Activated effector memory CD4-positive, alpha-beta T cell treated with anti-CD3 and anti-CD28 coated beads, Interleukin-2, amount 50 U/mL, for 16 hours (primary cell): Measurements from ENCODE around the gene KCNMA1.

Source experiments
- DNase-seq: peaks from one replicate; pipeline ENCODE4 v3.0.0-alpha.2; 2020

The KCNMA1 gene

GRCh38 chr10:77313066-77313750 lies 324.4 kb downstream of the KCNMA1 start:
- no peak for DNase-seq

GRCh38 chr10:77311186-77311585 lies 326.4 kb downstream of the KCNMA1 start:
- DNase-seq = no peak

- DNase-seq = no peak
Measured at GRCh38 chr10:77310288-77310840, 327.2 kb downstream of the KCNMA1 start.

DNA sequence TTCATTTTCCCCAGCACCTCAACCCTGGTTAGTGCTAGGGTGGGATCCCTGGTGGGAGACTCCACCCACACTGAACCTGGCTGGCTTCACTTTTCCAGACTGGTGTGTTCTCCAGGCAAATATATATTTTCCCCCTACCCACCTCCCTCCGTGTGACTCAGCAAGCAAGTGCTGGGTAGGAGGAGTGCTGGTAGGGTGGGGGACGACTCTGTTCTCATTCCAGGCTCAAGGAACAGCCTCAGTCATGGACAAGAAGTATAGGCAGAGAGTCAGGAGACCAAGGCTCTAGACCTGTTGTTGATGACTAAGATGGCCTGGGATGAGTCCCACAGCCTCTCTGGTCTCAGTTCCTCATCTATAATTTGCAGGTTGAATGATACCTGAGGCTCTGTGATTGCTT lies 328.1 kb downstream of the KCNMA1 start:
- no peak for DNase-seq

DNA sequence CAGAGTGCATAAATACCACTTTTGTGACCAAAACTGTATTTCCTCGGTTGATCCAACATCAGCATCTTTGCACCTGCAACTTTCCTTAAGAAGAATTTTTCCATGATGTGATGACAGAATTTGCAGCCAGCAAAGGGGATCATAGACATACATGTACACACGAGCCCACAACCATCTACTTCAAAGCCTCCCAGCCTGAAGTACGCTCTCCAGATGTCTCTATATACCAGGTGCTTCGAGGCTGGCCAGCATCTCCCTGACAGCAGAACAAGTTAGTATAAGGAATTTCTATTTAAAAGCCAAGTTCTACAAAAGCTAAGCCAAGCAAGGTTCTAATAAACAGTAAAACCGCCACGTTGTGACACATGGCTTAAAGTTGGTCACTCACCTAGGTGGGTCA lies 328.5 kb downstream of the KCNMA1 start:
- no peak for DNase-seq

DNA sequence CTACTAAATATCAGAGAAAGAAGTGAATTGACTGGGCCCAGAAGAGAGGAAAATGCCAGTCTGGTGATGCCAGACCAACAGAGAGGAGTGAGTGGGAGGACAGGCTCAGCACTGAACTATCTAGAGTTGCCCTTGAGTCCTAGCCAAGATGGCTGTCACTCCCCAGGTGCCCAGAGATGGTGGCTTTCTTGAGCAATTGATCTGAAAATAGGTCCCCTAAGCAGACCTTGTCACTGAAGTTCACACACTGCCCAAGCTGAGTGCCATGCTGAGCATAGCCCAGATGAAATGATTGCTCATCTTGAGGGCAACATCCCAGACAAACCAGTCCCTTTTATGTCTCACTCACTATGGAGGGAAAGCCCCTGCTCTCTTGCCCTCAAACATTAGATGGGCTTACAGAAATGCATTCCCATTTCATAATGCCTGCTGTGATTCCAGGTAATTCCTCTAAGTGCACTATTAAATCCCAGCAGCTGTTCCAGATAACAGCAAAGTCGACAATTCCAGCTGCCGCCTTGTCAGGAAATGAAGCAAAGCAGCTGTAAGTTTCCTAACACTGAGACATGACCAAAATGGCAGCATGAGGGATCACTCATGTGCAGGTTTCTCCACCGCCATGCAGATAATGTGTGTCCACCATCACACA lies 329.4 kb downstream of the KCNMA1 start:
- DNase-seq = no peak

- no peak for DNase-seq
Measured at GRCh38 chr10:77306666-77307065, 330.9 kb downstream of the KCNMA1 start.

DNA sequence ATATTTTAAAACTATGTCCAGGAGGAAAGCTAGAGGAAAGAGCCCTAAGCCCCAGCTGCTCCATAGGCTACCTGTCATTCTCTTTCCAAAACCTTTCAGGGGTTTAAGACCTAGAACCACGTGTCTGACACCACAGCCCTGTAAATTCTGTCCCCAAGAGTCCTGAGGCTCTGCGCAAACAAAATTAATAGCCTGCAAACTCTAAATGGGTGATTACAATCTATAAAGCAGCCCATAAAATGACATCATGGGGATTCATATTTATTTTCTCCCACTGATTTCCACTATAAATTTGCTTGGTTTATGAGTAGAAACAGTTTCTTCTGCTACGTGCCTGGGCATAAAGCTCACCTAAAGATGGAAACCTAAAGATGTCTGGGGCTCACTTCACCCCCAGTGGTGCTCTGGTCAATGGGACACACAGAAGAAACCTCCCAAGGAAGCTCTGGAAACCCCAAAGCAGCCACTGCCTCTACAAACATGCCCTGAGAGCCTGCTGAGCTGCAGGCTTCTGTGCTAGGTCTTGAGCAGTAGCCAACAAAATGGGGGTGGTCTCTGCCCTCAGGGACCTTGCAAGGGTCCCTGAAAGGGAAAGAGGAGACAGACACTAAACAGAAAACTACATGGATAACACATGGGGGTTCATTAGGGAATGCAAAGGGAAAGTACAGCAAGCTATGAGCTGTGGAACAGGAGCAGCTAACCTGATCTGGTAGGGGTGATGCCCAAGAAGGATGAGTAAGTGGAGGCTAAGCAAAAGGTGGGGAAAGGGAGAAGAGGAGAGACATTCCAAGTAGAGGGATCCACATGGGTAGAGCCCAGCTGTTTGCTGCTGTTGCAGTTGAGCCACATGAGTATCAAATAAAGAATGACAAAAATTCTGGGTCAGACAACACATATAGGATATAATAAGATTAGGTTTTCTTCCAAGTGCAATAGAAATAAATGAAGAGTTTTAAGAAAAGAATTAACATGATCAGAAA lies 331.7 kb downstream of the KCNMA1 start:
- no peak for DNase-seq

DNA sequence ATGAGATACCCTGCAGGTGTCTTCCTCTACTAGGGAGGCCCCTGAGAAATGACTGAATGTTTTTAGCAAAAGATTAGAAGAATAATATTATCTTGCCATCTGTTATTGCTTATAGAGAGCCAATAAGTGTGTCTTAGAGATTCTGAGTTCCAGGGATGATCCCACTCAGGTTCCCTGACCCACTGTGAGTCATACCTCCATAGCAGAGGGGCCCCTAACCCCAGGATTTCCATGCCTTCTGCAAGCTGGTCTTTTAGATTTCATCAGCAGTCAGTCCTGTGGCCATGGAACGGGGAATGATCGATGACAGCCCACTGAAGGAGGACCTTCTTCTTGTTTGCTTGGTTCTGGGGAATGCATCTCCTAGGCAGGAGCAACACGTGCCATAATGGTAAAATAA lies 333.4 kb downstream of the KCNMA1 start:
- DNase-seq = no peak

- DNase-seq = no peak
Measured at GRCh38 chr10:77301305-77301730, 336.3 kb downstream of the KCNMA1 start.

DNA sequence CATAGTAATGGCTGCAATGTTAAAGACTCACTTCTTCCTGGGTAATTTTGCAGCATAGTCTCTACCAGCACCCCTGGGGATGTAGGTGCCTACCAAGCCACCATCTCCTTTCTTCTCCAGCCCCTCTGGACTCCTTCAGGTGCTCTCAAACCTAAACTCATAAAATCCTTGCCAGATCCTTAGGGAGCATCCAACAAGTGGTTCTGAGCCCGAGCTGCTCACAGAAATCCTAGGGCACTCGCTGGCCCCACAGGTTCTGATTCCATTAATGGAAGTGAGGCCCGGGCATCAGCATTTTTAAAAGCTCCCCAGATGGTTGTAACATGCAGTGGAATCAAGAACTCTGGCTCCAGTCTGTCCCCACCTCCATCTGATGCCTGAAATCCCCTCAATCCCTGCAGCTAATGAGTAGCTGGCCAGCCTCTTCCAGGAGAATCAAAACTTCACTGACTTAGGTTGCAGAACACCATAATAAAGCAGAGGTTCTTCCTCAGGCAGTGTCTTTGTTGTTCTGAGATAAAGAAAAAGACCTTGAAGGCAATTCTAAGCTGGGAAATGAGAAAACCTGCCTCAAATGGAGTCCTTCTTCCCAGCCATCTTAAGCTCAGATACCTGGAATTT lies 336.8 kb downstream of the KCNMA1 start:
- DNase-seq = no peak

DNA sequence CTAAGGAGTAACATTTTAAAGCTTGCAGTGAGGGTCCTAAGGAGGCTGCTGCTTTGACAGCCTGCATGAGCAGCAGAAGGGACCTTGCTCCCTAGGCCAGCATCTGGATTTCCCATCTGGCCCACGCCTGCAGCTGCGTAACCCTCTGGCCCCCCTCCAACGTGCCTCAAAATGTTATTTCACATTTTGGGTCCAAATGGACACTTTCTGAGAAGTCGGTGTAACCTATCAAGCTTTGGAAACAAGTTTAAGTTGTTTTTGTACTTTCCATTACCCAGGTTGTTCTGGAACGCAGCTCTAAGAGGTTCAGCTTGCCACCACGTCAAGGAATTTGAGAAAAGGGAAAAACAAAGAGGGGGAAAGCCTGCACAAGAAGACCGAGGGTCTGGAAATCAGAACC lies 338.3 kb downstream of the KCNMA1 start:
- no peak for DNase-seq

GRCh38 chr10:77297393-77297739 lies 340.2 kb downstream of the KCNMA1 start:
- DNase-seq = no peak

DNA sequence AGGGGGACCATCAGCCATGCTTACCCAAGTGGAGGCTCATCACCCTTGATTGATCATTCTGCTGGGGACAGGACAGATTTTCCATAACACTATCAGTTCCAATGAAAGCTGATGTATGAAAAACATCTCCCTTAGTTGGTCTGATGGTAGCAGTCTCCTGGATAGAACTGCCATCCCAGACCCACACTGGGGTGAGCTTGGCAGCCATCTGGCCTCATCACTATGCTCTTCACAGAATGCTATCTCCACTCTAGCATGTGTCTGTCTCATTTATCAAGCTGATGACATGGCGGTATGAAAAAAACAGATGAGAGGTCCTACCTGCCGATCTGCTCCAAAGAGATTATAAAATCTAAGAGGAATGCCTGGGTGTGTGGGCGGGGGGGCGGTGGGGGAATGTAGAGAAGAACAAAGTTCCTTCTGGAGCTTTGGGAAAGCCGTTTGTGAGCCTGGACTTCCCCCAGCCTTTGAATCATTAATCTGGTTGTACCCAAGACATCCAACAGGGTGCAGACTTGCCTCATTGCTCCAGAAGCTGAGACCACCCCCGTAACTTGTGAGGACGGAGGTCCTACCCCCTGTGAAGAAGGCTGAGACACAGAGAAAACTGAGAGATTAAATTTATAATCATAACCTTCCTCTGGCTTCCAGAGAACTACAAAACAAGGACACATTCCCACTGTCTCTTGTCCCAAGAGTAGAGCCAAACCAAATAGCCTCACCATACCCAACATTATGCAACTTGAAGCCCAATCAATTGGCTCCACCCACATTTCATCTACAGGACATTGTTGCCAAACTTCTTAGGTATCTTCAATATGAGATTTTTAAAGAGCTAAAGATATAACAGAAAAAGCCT lies 340.8 kb downstream of the KCNMA1 start:
- no peak for DNase-seq

- DNase-seq = no peak
Measured at GRCh38 chr10:77293773-77294172, 343.8 kb downstream of the KCNMA1 start.

DNA sequence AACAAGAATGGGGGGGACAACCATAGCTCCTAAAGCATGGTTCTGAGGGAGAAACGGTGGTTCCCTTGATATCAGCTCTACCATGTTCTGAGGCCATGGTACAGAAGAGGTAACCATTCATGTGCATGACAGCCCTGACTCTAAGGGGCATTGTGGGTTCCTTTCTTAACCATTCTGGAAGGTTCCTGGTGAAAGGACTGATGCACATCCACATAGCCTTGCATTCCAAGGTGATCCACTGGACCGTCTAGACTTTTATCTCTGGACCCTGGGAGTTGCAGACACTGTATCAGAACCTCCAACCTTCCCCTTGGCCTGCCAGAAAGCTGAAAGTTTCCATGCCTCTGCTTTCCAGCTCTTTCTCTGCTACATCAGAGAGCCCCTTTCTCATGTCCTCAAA lies 344.3 kb downstream of the KCNMA1 start:
- DNase-seq = no peak

DNA sequence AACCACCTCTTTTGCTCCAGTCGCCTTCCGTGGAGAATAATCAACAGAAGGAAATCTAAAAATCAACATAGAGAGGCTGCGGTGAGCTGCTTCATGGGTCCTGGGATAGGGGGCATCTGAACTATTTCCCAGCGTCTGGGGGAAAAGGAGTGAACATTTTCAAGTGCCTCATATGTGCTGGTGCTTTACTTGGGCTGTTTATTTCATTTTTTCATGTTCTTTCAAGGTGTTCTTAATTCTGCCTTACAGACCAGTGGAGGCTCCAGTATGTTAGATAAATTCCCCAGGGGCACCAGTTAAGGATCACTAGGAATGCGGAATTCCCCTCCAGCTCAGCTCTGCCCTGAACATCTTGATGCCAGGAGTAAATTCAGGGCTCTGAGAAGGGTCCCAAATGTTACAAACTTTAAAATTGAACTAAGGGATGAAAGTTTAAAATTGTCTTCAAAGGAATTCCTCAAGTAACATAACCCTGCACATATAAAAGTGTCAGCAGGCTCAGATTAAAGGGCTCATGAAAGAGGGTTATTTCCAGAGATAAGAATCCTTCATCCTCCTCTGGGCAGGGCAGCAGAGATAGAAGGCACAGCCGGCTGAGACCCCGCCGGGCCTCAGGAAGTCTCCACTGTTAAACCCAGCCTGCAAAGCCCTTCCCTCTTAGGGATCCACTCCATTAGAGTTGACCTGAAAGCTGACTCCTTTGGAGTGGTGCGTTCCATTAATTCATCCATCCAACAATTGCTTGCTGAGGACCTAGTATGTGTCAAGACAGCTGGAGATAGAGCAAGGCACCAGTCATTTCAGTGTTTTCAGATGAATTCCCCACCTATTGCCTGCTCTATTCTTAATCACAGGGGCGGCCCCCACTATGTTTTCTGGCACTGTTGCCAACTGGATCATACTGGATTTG lies 345.8 kb downstream of the KCNMA1 start:
- DNase-seq = no peak

DNA sequence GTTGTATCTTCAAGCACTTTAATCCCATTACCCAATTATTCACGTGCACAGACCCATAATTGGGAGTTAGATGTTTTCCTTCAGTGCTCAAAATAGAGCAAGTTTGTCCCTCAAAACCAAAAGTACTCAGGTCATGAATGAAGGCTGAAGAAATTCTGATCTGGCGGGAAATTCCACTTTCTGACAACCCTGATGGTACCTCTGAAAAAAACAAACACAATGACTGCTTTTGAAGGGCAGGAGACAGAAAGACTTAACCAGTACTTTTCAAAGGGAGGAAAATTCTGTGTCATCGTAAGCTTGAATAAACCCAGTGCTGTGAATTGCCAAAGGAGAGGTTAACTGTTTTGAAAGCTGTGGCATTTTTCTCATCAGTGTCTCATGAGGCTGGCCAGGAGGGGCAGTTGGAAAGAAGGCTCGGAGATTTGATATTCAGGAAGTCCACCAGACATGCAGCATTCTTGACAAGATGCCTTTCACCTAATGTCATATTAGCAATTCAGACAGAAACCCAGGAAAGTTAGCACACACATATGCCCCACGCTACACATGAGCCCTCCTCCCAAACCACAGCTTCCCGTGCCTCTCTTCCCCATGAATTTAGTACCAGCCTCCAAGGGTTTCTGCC lies 347.0 kb downstream of the KCNMA1 start:
- no peak for DNase-seq

- no peak for DNase-seq
Measured at GRCh38 chr10:77289790-77290189, 347.8 kb downstream of the KCNMA1 start.

- DNase-seq = no peak
Measured at GRCh38 chr10:77289027-77289501, 348.5 kb downstream of the KCNMA1 start.
